Coronary artery (tissue), 2 donors: ENCODE data around the gene USP32.

Source experiments
- DNase-seq: peaks from one replicate; pipeline ENCODE4 v3.0.0-alpha.2; 2017; ENCODE audit warnings: low spot score
- H3K27ac ChIP-seq, 2 donors: fragments of 200-600 bp; sonication (generic); one replicate each; pipeline ENCODE4 v1.5.1; 2016 to 2019
- H3K4me3 ChIP-seq: fragments of 200-600 bp; sonication (generic); 2 replicates; pipeline ENCODE4 v1.5.1; 2016; ENCODE audit warnings: mild to moderate bottlenecking, moderate library complexity
- TF ChIP-seq, protein P1 (sequence below): fragments of 200-600 bp; sonication (generic); IDR thresholded peaks from one replicate; pipeline ENCODE4 v1.5.1; 2019; ENCODE audit warnings: antibody characterized with exemption

The USP32 gene

GRCh38 chr17:60304502-60304901, 87.4 kb downstream of the USP32 start:
- no peak overlapping the region for H3K4me3 ChIP-seq
- no peak overlapping the region for H3K27ac ChIP-seq
- DNase-seq = no peak
- TF ChIP-seq, protein P1, sequence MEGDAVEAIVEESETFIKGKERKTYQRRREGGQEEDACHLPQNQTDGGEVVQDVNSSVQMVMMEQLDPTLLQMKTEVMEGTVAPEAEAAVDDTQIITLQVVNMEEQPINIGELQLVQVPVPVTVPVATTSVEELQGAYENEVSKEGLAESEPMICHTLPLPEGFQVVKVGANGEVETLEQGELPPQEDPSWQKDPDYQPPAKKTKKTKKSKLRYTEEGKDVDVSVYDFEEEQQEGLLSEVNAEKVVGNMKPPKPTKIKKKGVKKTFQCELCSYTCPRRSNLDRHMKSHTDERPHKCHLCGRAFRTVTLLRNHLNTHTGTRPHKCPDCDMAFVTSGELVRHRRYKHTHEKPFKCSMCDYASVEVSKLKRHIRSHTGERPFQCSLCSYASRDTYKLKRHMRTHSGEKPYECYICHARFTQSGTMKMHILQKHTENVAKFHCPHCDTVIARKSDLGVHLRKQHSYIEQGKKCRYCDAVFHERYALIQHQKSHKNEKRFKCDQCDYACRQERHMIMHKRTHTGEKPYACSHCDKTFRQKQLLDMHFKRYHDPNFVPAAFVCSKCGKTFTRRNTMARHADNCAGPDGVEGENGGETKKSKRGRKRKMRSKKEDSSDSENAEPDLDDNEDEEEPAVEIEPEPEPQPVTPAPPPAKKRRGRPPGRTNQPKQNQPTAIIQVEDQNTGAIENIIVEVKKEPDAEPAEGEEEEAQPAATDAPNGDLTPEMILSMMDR = no peak

- TF ChIP-seq, protein P1 = no peak
- H3K27ac ChIP-seq = no peak overlapping the region
- no peak overlapping the region for H3K4me3 ChIP-seq
- no peak for DNase-seq
Measured at GRCh38 chr17:60303406-60304099, 88.4 kb downstream of the USP32 start.

- DNase-seq = no peak
- TF ChIP-seq, protein P1 = no peak
- Histone ChIP-seq H3K27ac (no peak overlapping the region), H3K4me3 (no peak overlapping the region)
Measured at GRCh38 chr17:60301649-60302048, 90.3 kb downstream of the USP32 start.

- DNase-seq = no peak
- no peak overlapping the region for H3K27ac ChIP-seq
- no peak overlapping the region for H3K4me3 ChIP-seq
- TF ChIP-seq, protein P1 = no peak
Measured at GRCh38 chr17:60300949-60301348, 91.0 kb downstream of the USP32 start.

DNA sequence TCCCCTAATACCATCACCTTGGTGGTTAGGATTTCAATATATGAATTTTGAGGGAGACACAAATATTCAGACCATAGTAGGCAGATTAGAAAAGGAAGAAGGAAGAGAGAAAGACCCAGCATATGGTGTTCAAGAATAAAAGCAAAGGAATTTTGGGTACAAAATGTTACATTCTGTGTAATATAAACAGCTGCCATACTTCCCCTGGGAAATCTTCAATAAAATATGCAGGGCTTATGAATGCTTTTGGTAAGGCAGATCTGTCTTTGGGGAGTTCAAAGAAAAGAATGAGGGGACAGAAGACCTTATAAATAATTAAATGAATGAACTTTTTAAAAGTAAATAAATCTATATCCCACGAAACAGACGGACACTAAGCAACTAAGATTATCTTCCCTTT, 91.9 kb downstream of the USP32 start:
- no peak for DNase-seq
- TF ChIP-seq, protein P1 = no peak
- Histone ChIP-seq H3K27ac (no peak overlapping the region), H3K4me3 (no peak overlapping the region)

GRCh38 chr17:60297760-60298401, 94.1 kb downstream of the USP32 start:
- no peak overlapping the region for H3K27ac ChIP-seq
- TF ChIP-seq, protein P1 = no peak
- H3K4me3 ChIP-seq = no peak overlapping the region
- DNase-seq = no peak

DNA sequence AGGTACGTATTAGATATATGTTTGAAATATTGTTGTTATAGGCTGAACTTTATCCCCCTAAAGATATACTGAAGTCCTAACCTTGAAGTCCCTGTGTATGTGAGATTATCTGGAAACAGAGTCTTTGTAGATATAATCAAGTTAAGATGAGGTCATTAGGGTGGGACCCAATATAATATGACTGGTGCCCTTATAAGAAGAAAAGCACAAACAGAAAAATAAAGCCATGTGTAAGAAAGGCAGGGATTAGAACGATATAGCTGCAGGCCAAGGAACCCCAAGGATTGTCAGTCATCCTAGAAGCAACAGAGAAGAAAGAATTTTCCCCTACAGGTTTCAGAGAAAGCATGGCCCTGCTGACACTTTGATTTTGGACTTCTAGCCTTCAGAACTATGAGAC, 95.8 kb downstream of the USP32 start:
- DNase-seq = no peak
- no peak overlapping the region for H3K4me3 ChIP-seq
- TF ChIP-seq, protein P1 = no peak
- no peak overlapping the region for H3K27ac ChIP-seq
